ENCODE results near the gene SLC7A7.

Gene SLC7A7

GRCh38 chr14:22723815-22724214 lies 91.4 kb downstream of the SLC7A7 start:
- TF ChIP-seq GATA2 (IDR thresholded peaks at IDR 0.05; ENCODE audit: low read depth, low read length) (no peak), GATA3 (IDR thresholded peaks at IDR 0.05; ENCODE audit: low read depth, low read length) (no peak)
